GM18909 (cell line): Measurements from ENCODE around the gene TCEAL1.
A peak's percentile ranks its signal among the peaks of the same experiment; 100 is the strongest.
"Not testable (repeated sequence)": the region's sequence is repeated elsewhere in the genome, so short reads cannot be mapped to it uniquely, and the experiment has no call there.

Source experiments
- ATAC-seq: cut with Tn5 transposase; IDR thresholded peaks from one replicate; pipeline ENCODE4 v1.9.1; 2021; ENCODE audit warnings: mild to moderate bottlenecking; ENCODE audit not compliant: unreplicated experiment, poor library complexity

Gene TCEAL1

DNA sequence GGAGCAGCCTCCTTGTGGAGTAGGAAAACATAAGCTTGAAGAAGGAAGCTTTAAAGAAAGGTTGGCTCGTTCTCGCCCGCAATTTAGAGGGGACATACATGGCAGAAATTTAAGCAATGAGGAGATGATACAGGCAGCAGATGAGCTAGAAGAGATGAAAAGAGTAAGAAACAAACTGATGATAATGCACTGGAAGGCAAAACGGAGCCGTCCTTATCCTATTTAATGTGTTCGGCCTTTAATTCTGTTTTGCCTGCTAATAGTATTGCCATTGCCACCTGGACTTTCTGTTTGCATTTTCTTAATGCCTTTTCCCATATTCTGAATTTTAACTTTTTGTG, 1.4 kb downstream of the TCEAL1 start:
- peak; percentile 4 for ATAC-seq

DNA sequence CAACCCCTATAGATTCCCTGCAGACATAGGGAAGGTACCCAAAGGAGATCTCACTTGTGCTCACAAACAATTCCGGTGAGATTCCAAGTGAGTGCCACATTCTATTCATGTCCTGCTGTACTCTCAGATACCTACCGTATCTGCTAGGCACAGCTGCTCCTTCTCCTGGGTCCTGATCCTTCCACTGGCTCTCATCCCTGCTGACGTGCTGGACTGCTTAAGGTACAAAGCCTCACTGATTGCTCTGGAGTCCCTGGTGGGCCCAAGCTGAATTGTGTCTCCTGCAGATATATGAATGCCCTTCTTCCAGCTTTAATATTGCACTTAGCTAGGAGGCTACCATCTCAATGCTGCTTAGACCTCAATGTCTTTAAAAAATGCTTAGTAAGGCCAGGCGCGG, 2.4 kb downstream of the TCEAL1 start:
- no peak for ATAC-seq

DNA sequence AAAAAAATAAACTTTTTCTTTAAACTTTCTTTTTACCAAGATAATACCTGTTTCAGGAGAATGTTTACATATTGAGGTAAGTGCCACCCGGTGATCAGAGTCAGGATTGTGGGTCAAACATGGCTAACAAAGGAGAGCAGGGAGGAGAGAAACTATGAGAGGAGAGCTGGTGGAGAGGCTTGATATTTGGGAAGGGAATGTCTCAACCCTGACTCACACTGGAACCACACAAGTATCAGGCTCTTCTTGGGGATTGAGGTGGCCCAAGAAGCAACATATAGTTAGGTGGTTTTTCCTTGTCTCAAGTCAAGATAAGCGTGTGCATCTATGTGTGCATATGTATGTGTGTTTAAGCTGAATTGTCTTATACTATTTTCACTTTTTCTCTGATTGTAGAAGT, 6.7 kb downstream of the TCEAL1 start:
- no peak for ATAC-seq

DNA sequence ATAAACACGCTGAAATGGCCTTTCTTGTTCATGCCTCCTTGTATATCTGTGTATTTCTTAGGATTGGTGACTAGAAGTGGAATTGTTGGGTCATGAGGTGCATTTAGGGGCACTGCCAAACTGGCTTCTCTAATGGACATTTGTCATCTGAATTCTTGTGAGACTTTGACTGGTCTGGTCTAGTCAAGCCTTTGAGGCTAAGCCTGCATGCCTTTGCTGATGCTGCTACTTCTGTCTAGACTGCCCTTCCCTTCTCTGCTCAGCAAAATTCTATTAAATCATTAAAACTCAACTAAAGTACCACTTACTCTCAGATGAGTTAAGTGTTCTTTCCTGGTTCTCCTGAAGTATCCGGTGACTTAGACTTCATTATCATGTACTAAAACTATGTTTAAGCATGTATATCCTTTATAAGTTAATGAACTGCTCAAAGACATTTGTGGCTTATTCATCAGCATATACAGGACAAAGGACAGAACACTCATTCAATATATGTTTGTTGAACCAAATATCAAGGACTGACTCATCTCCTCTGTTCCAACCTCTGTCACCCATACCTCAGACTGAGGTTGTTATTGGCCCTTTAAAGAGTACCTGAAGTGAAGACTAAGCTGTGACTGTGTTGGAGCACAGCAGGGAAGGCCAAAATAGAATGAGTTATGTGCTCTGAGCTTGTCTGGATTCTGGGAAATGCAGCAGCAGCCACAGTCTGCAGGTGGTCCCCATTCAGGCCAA, 9.0 kb downstream of the TCEAL1 start:
- ATAC-seq = no peak

DNA sequence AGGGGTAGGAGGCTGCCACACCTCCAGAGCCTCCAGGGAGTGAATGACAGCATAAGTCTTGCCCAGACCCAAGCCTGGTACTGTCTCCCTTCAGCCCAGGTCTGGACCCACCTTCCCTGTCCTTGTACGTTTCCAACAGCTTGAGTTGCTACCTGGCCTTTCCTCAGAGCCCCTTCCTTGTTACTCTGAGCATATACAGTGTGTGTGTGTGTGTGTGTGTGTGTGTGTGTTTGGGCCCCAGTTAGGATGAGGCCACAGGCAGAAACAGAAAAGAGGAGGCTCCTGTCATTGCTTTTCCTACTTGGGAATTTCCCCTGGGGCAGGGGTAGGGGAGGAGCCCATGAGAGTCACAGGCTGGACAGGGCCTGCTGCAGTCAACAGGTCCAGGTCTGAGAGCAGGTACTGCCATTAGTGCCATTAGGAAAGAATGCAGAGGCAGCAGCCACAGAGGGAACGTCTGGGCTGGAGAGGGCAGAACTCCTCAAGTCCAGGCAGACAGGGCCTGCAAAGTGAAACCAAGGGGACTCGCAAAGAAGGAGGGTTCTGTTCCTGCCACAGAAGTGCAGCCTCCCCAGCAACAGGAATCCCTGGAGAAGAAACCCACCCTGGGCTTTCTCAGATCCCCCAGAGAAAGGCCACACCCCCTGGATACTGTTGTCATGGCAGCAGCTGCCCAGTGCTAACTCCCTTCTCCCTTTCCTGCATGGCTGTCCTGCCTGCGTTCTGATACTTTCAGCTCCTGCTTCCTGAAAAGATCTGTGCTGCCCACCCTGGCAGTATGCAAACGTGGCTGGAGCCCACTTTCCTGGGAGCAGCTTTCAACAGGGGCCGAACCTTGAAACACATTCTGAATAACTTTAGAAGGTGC, 9.9 kb downstream of the TCEAL1 start:
- ATAC-seq = not testable (repeated sequence)

DNA sequence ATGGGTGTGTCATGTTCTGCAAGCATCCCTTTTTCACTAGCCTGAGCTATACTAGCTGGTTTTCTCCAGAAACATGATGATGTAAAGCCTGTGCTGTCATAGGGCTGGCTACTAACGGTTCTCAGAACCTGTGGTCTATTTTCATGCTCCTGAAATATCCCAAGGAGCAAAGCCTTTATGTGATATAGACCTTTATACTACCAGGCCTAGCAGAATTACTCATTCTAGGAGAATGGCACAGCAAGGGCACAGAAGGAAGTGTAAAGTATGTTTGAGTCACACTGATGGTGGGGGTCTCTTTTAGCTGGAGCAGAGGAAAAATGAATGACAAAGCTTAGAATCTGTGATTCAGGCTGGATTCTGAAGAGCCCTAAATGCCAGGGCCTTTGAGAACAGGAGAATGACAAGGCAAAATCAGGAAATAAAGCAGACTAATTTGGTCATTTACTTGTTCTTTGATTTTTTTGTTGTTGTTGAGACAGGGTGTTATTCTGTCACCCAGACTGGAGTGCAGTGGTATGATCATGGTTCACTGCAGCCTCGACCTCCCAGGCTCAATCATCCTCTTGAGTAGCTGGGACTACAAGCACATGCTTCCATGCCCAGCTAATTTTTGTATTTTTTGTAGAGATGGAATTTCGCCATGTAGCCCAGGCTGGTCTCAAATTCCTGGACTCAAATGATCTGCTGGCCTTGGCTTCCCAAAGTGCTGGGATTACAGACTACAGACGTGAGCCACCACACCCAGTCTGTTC, 11.8 kb downstream of the TCEAL1 start:
- no peak for ATAC-seq

DNA sequence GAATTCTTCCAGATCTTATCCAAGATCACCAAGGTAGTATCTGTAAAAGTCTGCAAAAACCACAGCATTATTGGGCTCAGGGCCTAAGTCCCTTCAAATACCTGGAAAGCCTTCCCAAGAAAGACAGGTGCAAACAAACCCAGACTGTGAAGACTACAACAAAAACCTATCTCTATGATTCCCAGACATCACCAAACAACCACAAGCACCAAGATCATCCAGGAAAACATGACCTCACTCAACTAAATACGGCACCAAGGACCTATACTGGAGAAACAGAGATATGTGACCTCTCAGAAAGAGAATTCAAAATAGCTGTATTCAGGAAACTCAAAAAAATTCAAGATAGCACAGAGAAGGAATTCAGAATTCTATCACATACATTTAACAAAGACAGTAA, 15.3 kb downstream of the TCEAL1 start:
- no peak for ATAC-seq

DNA sequence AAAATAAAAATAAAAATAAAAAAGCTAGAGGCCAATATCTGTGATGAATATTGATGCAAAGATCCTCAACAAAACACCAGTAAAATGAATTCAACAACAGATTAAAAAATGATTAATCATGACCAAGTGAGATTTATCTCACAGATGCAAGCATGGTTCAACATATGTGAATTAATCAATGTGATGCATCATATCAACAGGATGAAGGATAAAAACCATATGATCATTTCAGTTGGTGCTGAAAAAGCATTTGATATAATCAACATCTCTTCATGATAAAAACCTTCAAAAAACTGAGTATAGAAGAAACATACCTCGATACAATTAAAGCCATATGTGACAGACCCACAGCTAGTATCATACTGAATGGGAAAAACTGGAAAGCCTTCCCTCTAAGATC, 18.9 kb downstream of the TCEAL1 start:
- ATAC-seq = no peak

DNA sequence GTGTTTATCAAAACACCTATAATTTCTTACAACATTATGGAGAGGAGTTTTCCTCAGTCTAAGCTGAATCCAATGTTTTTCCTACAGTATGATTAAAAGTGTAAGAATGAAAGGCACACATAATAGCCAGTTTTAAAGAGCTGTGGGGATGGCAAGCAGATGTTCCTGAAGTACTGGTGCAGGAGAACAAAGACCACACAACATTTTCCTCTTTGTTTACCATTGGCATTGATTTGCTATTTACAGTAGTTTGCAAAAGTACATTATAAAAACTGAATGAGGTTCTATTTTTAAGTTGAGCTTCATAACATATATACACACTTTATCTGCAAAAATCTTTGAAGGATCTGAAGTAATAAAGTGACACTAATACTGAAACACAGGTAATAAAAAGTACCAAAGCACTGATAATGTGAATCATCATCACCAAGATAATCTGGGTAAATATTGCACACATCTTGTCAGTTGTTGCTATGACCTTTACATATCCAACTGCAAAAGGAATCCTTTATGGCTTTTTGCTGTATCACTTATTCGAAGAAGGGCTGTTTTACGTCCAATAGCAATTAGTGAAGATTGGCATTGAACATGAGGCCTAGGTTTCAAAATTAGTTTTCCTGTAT, 22.5 kb downstream of the TCEAL1 start:
- ATAC-seq = no peak

DNA sequence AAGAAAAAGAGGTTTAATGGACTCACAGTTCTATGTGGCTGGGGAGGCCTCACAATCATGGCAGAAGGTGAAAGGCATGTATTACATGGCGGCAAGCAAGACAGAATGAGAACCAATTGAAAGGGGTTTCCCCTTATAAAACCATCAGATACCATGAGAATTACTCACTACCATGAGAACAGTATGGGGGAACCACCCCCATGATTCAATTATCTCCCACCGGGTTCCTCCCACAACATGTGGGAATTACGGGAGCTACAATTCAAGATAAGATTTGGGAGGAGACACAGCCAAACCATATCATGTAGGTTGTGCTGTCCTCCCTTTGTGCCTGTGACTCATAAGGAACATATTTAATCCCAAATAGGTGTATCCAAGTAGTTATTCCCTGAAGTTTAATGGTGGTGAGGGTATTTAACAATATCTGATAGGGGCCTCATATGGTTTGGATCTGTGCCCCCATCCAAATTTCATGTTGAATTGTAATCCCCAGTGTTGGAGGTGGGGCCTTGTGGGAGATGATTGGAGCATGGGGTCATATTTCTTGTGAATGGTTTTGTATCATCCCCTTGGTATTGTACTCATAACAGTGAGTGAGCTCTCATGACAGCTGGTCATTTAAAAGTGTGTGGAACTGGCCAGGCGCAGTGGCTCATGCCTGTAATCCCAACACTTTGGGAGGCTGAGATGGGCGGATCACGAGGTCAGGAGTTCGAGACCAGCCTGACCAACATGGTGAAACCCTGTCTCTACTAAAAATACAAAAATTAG, 26.6 kb downstream of the TCEAL1 start:
- ATAC-seq = not testable (repeated sequence)

DNA sequence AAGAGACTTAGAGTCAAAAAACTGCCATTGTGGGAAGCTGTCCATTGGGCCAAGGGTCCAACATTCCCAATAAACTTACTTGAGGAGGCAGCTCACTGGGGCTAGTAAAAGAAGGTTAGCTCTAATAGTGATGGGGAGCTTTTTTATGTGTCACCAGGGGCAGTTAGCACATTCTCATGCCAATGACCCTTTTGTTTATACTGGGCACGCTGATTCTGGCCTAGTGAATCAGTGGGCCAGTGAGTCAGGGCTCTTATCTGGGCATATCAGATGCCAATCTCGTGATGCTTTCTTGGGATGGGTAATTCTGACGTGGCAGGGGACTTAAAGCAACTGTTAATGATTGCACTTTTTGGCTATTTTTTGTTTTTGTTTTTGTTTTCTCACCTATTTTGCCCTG, 27.8 kb downstream of the TCEAL1 start:
- no peak for ATAC-seq

DNA sequence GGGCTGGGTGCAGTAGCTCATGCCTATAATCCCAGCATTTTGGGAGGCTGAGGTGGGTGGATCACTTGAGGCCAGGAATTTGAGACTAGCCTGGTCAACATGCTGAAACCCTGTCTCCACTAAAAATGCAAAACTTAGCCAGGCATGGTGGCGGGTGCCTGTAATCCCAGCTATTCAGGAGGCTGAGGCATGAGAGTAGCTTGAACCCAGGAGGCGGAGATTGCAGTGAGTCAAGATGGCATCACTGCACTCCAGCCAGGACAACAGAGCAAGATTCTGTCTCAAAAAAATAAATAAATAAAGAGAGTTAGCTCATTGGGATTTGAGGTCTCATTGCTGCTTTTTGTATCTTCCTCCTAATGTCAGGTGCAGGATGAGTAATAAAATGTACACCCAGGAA, 28.3 kb downstream of the TCEAL1 start:
- not testable (repeated sequence) for ATAC-seq

DNA sequence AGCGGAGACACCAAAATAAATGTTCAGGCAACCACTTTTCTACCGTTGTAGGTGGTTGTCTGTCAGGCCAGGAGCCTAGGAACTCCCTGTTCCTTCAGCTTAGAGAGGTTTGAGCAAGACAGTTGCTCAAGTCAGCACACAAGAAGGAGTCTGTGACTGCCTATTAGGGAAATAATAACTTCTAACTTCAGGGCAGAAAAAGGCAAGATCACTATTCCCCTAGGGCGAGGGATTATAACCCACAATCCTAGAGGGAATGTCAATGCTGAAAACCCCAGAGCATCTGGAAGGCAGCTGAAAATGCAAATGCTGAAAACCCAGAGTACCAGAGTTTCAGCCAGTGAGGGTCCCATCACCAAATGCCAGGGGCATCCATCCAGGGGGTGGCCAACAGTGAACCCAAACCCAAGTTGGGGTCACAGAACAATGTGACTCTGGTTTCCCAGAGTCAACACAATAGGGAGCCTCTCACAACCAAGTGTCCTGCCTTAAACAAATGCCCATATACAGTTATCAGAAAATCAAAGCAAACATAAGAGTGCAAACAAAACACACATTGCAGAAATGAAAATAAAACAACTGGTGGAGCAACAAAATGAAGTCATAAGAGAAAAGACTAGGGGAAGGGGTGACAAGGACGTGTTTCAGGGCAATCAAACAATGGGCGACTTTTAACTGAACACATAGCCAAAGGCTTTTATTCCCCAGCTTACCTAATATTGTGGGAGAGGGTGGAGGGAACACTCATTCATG, 30.1 kb downstream of the TCEAL1 start:
- ATAC-seq = no peak

DNA sequence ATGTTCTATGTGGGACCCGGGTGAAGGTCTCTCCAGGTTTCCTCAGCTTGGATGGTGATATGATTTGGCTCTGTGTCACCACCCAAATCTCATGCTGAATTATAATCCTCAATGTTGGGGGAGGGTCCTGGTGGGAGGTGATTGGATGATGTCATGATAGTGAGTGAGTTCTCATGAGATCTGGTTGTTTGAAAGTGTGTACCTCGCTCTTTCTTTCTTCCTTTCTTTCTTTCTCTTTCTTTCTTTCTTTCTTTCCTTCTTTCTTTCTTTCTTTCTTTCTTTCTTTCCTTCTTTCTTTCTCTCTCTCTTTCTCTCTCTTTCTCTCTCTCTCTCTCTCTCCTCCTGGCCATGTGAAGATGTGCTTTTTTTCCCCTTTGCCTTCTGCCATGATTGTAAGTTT, 30.7 kb downstream of the TCEAL1 start:
- not testable (repeated sequence) for ATAC-seq

DNA sequence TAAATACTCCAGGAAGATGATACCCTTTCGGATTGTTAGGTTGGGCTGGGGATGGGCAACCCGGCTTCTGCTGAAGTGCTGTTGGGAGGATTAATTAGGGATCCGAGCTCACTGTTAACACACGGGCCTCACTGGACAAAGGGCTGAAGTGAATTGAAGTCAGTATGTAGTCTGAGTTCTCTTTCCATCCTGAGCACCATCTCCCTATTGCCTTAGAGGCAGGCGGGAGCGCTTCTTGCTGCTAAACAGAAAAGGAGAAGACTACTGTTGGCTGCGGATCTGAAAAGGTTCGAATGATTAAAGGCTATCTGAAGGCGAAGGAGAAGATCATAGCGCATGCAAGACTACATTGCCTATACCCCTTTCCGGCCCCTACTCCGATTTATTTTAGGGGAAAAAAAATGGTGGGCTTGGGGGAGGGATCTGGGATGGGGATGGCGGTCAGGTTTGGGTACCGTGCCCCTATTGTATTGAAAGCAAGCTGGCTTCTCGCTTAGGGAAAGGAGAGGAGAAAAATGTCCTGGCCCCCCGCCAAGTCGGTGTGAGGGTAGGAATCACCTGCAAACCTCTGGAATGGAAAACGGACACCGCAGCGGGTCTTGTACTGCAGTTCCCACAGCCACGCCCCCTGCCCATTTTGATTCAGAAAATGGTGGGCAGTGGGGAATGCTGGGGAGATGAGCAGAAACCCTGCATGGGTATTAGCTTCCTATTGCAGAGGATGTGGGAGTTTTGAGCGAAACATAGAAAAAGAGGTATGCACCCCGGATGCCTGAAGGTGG, 35.4 kb downstream of the TCEAL1 start:
- ATAC-seq = no peak

DNA sequence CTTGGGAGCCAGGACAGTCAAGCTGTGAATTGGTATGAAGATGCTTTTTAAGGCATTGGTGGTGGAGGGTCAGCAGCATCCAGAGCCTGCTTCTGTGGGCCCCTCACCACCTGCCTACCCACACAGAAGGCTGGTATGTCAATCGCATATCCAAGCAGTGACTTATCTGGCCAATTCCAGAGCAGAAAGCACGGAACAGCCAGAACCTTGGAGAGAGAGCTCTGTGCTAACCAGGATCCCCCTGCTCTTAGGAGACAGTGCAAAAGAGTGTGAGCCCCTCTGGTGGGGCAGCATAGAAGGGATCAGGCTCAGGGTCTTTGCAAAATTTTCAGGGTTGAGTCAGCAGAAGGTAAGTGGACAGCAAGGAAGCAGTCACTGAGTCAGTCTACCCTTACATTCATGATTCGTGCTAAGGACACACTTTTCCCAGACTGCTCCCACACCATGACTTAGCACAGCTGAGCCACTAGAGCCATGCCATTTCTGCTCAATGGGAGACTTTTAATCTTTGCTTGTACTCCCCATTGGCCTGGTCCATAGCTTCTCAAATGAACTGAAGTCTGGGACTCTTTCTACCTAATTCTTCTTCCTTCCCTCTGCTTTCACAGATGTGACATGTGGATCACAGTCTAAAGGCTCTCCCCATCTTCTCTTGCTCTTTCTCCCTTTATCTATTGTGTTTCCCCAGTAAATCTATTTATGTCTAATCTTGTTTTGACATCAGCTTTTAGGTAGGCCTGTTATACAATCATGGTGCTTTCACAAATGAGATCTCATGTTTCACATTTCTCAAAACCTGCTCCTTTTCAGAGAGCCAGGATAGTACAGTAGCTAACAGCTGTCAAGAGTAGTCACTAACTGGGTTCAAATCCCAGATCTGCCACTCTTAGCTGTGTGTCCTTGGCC, 37.7 kb downstream of the TCEAL1 start:
- no peak for ATAC-seq

DNA sequence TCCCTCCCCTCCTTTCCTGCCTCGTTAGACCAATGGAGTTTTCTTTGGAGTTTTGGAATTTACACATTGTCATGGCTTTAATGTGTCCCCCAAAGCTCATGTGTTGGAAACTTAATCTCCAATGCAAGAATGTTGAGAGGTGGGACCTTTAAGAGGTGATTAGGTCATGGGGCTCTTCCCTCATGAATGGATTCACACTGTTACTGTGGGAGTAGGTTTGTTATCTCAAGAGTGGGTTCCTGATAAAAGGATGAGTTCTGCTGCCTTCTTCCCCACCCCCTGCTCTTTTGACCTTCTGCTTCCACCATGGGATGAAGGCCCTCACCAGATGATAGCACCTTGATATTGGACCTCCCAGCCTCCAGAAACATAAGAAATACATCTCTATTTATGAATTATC, 41.0 kb downstream of the TCEAL1 start:
- no peak for ATAC-seq
